OCI-LY1 (cell line): ENCODE measurements around the gene PDIA2.

Source experiments
- EZH2 ChIP-seq: fragments of 200-600 bp; sonication (generic), shearing (Covaris generic); IDR thresholded peaks from 2 replicates; pipeline ENCODE4 v1.8.0; 2017; ENCODE audit warnings: borderline replicate concordance, mixed run types, mild to moderate bottlenecking, antibody characterized with exemption, low read length, moderate library complexity, mixed read lengths
- TF ChIP-seq, protein P1 (sequence below): fragments of 200-600 bp; sonication (generic), shearing (Covaris generic); IDR thresholded peaks from 2 replicates; pipeline ENCODE4 v1.5.1; 2017; ENCODE audit warnings: mild to moderate bottlenecking, antibody characterized with exemption, low read length, moderate library complexity, mixed read lengths

DNA sequence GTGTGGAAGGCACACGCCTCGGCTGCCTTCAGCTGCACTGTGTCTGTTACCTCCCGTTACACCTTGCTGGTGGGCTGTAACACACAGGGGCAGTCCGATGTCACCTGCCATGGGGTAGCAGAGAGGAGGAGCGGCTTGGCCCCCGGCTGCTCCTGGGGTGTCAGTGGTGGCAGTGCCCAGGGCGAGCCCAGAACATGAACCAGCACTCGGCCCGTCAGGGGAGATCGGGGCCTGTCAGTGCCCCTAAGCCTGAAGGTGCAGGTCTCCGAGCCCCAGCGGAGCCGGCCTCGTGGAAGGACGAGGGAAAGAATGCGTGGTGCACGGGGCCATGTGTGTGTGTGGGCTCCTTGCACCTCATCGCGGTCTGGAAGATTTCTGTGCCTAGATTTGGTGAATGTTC lies 22.6 kb upstream of the PDIA2 start:
- TF ChIP-seq, protein P1, sequence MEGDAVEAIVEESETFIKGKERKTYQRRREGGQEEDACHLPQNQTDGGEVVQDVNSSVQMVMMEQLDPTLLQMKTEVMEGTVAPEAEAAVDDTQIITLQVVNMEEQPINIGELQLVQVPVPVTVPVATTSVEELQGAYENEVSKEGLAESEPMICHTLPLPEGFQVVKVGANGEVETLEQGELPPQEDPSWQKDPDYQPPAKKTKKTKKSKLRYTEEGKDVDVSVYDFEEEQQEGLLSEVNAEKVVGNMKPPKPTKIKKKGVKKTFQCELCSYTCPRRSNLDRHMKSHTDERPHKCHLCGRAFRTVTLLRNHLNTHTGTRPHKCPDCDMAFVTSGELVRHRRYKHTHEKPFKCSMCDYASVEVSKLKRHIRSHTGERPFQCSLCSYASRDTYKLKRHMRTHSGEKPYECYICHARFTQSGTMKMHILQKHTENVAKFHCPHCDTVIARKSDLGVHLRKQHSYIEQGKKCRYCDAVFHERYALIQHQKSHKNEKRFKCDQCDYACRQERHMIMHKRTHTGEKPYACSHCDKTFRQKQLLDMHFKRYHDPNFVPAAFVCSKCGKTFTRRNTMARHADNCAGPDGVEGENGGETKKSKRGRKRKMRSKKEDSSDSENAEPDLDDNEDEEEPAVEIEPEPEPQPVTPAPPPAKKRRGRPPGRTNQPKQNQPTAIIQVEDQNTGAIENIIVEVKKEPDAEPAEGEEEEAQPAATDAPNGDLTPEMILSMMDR, result no peak
- TF ChIP-seq EZH2, result no peak
